ENCODE data around the gene KRTAP3-2.

KRTAP3-2 gene

DNA sequence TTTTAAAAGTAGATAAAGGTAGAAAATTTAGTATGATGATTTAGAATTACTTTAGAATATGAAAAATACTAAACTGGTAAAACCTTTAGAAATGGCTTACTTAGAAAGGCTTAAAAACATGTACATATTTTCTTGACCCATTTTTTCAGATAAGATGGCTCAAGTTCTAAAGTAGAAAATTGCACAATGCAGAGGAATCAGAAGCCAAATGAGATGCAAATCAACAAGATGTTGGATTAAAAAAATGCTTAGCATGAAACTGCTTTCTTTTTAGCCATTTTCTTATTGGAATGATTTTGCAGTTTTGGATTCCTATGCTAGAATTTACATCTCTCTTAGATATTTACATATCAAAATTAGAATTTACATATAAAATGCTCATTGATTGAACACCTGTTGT lies 10.7 kb upstream of the KRTAP3-2 start:
- peak; percentile 33 for DNase-seq (ENCODE audit: low read depth)

DNA sequence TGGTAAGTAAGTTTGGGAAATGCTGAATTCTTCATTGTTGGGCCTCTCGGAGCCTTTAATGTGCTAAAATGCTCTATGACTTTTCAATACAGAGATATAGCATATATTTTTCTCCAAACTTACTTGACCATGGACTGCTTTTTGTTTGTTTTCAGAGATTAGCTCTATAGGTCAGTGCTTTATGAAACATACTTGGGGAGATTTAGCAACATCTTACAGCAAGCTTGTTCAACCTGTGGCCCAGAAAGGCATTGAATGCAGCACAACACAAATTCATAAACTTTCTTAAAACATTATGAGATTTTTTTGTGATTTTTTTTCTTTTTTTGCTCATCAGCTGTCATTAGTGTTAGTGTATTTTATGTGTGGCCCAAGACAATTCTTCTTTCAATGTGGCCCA lies 10.2 kb upstream of the KRTAP3-2 start:
- no peak for DNase-seq (ENCODE audit: low read depth)

DNA sequence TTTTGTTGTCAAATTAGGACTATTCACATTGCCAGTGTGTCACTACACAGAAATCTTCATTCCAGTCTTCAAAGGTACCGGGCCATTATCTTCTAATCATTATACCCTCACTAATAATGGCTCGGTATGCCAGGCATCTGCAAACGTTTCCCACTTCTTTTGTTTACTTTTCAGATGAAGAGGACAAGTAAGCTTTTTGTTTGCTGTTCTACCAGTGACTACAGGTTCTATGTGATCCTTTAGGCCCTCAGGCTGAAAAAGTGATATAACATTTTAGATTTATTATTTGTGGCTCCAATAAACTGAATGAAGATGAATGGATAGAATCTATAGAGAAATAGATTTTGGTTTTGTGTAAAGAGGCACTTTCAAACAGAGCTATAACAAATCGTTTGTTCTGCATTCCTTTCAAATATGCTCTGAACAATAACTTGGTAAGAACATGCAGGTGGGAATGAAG lies 9.6 kb upstream of the KRTAP3-2 start:
- no peak for DNase-seq (ENCODE audit: low read depth)

DNA sequence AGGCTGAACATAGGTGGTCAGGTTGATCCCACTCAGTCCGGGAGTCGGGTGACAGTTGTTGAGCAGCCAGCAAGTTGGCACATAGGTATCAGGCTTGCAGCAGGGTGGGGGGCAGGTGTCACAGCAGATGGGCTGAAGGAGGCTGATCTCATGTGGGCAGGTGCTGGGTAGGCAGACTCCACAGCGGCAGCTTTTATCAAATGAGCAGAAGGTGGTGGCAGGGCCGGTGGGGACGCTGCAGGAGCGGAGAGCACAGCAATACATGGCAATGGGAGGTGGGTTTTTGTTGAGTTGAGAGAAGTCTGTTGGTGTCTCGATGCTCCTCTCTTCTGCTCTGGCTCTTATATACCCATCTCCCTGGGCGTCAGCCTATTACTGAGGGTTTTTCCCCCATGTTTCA lies 9.1 kb upstream of the KRTAP3-2 start, which contains the start of gene KRTAP3-1:
TSS of gene KRTAP3-1 (minus strand) at position 318 of the 400 bp plus-strand sequence. CDS start at position 264, 54 bp downstream.
- DNase-seq (ENCODE audit: low read depth), result no peak

DNA sequence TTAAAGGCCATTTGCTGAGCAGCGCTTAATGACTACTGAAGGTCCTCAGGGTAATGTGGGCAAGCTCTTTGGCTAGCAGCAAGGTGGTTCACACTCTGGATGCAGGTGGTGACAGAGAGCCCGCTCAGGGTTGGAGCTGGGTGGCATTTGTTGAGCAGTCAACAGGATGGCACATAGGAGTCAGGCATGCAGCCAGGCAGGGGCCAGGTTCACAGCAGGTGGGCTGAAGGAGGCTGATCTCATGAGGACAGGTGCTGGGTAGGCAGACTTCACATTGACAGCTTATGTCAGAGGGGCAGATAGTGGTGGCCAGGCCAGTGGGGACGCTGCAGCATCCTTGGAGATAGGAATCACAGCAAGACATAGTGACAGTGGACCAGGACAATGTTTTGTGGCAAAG lies 4.7 kb upstream of the KRTAP3-2 start:
- DNase-seq (ENCODE audit: low read depth), result no peak

DNA sequence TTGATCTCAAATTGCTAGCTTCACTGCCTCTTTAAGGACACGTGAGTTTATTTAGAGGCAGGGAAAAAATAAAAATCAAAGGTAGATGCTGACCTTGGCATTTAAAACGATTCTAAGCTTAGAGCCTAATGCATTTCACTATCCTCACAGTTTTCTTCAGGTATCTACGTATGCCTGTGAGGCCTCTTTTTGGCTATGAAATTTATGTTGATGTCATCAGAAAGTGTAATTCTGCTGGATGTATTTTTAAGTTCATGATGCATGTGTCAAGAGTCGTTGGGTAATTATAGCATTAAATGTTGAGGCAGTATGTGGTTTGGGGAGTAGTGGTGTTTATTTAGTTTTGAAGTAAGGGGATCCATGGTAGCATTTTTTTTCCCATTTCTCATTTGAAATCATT lies 4.2 kb upstream of the KRTAP3-2 start:
- no peak for DNase-seq (ENCODE audit: low read depth)

DNA sequence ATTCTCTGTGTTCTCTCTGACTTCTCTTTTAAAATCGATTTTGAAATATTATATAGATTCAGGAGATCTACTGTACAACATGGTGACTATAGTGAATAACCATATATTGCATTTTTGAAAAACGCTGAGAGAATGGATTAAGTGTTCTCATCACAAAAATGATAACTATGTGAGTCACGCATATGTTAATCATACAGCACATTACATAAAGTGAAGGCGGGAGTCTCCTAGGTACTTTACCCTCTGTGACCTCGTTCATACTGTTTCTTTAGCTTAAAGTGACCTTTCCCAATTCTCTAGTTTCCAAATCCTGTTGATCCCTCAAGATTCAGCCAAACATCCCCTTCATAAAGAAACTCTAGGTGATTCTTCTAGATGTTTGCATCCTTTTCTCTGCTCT lies 3.1 kb upstream of the KRTAP3-2 start:
- DNase-seq (ENCODE audit: low read depth), result no peak

DNA sequence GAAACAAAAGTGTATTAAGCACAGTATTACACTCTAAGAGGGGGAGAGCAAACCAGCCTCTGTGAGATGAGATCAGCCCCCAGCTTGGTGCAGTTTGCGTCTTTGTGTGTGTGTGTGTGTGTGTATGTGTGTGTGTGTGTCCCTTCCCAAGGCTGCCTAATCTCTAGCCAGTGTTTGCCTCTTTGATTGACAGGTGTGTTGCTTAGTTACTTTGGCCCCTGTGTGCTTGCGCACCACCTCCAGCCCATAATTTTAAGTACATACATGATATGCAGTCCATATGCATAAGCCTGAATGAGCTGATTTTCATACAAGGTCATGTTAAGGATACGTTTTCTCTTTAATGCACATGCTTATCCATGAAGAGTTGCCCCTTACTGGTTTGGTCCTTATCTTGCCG lies 2.1 kb upstream of the KRTAP3-2 start:
- no peak for DNase-seq (ENCODE audit: low read depth)

DNA sequence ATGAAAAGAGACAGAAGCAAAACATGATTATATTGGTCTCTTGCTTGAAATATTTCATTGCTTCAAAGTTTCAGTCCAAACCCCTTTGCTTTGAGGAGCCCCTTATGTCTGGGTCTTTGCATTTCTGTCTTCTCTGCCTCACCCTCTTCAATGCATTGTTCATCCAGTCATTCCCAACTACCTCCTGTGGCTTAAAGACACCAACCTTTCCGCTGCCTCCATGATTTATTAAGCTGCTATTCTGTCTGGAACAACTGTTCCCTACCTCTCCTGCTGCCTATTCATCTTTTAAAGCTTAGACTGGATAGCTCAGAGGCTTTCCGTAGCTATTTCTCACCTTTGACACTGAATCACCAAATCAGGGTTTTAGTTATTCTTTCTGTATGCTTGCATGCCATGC lies 2.3 kb downstream of the KRTAP3-2 start:
- no peak for DNase-seq (ENCODE audit: low read depth)

DNA sequence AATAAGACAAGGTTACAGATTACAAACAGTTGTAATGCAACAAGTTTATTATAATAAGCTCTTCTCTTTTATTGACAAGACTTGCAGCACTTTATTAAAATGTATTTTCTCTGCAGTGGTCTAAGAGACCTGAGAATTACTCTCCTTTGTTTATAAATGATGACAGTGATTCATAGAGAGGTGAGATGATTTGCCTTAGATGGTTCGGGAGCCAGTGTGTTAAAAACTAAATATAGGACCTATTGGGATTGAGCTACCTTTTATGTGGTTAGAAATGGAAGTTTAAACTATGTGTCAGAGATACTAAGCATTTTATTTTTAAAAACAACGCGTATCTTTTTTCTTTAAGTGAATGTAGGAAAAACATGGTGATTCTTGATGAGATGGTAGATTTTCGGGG lies 2.9 kb downstream of the KRTAP3-2 start:
- no peak for DNase-seq (ENCODE audit: low read depth)

DNA sequence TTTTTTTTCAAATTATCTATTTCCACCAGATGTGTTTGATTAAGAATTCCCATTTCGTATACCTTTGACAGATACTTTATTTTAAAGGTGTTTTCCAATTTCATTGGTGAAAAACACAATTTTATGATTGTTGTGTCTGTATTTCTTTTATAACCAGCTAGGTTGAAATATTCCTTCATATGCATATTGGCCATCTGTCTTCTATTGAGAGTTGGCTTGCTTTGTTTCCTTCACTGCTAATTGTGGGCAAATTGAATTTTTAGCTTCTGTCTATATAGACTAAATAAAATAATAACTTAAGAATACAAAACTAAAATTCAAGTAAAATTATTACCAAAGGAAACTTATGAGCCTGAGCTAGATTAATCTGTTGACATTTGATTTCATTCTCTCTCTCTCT lies 4.6 kb downstream of the KRTAP3-2 start:
- no peak for DNase-seq (ENCODE audit: low read depth)

DNA sequence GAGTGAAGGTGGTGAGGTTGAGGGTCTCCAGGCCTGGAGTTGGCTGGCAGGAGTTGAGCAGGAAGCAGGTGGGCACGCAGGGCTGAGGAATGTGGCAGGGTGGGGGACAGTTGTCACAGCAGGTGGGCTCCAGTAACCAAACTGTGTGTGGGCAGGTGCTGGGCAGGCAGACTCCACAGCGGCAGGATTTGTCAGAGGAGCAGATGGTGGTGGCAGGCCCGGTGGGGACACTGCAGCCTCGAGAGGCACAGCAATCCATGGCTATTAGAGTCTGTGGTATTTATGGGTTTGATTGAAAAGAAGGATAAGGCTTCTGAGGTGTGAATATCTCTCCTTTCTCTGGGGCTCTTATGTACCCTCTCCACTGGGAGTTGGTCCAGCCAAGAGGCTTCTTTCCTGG lies 5.9 kb downstream of the KRTAP3-2 start, which contains the start of gene KRTAP3-3:
TSS of gene KRTAP3-3 (minus strand) at position 326 of the 400 bp plus-strand sequence. CDS start at position 259, 67 bp downstream.
- no peak for DNase-seq (ENCODE audit: low read depth)

DNA sequence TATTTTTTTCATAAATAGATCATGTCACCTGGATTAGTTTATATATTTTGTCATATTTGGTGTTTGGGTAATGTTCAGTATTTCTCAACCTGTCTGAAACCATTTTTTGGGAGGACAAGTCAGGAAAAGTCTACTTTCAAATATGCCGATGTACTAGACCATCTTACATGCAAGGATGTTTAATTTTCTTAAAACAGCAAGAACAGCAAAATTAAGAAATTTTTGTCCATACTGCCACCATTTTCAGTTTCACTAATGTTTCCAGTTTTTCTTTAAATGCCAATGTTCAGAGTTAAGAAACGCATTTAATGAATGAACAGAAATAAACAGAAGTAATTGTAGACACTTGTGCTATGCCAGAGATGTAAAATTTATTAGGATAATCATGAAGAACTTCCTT lies 6.6 kb downstream of the KRTAP3-2 start:
- DNase-seq (ENCODE audit: low read depth), result no peak

DNA sequence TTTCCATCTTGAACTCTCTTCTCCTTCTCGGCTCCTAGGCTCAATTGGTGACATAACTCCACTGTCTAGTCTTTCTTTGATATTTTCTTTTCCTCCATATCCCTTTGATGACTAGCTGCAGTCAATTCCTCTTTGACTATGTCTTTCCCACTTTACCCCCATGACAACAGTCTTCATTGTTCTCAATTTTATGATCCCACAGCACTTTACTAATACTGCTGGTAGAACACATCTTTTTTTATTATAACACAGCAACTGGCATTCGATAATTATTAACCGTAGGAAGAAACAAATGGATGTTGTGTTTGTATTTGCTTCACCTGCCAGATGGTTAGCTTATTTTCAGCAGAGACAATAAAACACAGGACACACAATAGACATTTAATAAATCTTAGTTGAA lies 7.0 kb downstream of the KRTAP3-2 start:
- no peak for DNase-seq (ENCODE audit: low read depth)

DNA sequence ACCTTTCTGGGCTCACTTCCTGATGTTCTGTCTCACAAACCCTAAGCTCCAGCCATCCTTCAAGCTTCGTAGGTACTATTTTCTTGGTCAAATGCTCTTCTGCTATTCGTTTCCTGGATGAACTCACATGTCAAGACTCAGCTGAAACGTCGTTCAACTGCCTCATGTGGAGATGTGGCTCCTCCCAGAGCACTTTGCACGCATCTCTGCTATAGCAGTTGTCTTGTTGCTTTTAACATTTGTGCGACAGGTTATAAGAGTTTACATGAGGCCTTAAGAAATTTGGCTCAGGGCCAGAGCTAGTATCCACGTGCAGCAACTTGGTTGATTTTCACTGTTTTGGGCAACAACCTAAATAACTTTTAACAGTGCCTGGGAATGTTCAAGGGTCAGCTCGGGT lies 12.8 kb downstream of the KRTAP3-2 start:
- DNase-seq (ENCODE audit: low read depth), result no peak

DNA sequence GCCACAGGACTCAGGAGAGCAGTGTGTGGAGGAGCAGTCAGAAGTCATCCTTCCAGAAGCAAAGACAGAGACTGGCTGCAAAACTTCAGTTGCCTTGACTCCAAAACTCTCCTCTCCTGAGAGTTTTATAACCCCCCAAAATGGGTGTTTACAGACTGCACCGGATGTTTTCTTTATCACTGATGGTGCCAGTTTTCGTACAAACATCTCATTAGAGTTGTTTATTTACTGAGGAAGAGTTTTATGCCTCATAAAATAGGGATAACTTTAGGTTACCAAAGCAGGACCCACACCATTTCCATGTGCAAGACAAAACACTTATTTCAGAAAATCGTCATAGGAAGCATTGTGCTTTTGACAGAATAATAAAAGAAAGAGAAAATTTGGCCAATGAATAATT lies 15.5 kb downstream of the KRTAP3-2 start, which contains the start of gene KRT40:
TSS of gene KRT40 (minus strand) at position 101 of the 400 bp plus-strand sequence. CDS start at position 48, 53 bp downstream.
- DNase-seq (ENCODE audit: low read depth), result no peak

DNA sequence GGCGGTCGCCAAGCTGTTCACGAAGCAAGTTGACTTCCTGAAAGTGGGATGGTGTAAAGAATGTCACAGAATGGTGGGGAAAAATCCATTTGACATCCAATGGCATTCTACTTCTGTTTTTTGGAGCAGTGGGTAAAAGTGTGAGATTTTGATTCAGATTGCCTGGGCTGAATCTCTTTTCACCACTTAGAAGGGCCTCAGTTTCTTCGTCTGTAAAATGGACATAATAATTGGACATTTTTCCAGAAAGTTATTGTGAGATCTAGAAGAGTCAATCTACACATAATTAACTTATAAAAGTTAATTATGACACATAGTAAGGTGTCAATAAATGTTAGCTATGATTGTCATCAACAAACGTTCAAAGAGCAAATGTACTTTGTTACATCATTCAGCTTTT lies 18.6 kb downstream of the KRTAP3-2 start:
- DNase-seq (ENCODE audit: low read depth), result no peak

DNA sequence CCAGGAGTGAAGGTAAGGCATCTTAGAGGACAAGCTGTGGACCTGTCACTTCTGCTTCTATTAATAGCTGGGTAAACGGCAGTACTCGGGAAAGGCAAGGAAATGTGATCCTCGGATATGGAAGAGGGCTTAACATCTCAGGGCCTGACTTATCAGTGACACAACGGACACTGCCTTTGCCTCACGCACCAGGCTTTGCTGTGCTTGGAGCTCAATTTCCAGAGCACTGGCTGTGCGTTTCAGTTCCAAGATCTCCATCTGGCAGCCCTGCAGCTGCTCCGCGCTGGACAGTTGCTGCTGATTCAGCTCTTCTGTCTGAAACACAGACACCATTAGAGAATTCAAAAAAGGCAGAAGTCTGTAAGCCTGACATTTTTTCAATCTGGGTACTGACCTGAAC lies 19.1 kb downstream of the KRTAP3-2 start:
- peak; percentile 52 for DNase-seq (ENCODE audit: low read depth)

DNA sequence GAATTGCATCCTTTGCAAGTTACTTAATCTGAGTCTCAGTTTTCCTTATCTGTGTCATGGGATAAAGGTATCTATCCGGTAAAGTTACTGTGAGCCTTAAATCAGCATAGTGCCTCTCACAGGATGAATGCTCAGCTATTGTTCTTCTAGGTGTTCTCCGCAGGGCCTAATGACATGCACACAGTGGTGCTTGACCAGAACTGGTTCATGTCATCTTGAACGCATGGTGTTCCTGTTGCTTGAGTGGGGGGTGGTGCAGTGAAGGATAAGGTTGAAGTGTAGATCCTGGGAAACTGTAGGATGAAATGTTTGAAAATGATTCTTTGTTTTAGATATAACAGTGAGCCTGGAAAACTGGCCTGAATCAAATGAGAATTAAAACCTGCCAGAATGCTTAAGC lies 19.6 kb downstream of the KRTAP3-2 start:
- no peak for DNase-seq (ENCODE audit: low read depth)

DNA sequence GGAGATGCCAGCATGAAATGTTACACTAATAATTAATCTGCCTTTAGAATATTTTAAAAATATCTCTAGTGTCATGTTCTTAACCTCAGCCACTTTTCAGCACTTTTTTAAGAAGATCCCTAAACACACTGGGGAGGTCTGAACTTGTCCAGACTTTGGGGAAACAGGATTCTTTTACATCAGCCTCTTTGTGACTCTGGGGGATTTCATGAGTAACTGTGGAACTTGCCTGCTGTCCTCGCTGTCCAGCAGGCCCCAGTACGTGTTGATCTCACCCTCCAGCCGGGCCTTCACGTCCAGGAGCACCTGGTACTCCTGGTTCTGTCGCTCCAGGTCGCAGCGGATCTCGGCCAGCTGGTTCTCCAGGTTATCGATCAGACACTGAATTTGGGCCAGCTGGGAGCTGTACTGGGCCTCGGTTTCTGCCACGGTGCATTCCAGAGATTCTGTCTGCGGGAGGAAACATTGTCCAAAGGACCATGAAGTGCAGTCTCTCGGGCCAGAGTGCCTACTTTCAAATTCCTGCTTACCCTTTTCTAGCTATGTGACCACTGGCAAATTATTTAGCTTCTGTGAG lies 21.0 kb downstream of the KRTAP3-2 start:
- DNase-seq (ENCODE audit: low read depth), result no peak

DNA sequence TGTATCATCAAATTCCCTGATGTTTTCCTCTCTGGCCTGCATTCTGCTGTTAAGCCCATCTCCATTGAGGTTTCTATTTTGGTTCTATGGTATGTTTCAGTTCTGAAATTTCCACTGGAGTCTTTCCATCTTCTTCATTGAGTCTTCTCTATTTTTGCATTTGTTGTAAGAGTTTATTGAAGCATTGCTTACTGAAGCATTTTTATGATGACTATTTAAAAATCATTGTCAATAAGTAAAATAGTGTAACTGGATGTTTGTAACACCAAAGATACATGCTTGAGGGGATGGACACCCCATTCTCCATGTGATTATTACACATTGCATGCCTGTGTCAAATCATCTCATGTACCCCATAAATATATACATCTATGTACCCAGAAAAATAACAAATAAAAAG lies 24.2 kb downstream of the KRTAP3-2 start:
- no peak for DNase-seq (ENCODE audit: low read depth)

DNA sequence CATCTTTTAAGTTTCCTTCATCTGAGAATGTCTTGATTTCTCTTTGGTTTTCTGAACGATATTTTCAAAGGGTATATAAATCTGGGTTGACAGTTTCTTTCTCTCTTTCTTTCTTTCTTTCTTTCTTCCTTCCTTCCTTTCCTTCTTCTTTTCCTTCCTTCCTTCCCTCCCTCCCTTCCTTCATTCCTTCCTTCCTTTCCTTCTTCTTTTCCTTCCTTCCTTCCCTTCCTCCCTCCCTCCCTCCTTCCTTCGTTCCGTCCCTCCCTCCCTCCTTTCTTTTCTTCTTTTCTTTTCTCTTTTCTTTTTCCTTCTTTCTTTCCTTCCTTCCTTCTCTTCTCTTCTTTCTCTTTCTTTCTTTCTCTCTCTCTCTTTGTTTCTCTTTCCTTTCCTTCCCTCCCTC lies 25.3 kb downstream of the KRTAP3-2 start:
- no peak for DNase-seq (ENCODE audit: low read depth)

DNA sequence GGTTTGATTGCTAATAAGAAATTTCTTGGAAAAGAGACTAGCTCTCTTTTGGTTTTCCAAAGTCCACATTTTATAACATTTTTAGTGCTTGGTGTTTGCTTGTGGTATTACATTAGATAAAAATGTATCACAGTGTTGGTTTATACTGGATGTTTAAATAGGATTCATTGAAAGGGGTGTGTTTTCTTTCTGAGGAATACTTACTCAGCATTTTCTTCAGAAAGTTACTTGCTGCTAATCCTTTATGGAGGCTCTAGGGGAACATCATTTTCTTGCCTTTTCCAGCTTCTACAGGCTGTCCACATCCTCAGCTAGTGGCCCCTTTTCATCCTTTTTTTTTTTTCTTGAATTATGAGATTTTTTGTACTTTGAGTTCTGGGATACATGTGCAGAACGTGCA lies 32.1 kb downstream of the KRTAP3-2 start:
- DNase-seq (ENCODE audit: low read depth), result no peak

DNA sequence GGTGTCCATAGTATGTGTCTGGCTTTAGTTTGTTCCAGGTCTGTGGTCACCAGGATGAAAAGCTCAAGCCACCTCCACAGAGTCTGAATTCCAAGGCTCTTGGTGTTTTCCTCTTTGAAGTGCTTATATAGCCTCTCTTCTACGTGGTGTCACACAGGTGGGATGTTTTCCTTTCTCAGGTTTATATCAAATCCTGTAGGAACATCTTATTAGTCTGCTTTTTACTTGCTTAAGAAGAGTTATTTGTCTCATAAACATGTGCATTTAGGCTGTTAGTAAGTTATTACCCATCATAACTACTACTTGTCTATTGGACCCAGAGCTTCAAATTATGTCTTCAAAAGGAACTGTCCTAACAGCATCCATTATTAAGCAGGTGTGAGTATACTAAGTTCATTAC lies 32.9 kb downstream of the KRTAP3-2 start, which contains the start of gene KRT39:
TSS of gene KRT39 (minus strand) at position 101 of the 400 bp plus-strand sequence. CDS start at position 9, 92 bp downstream.
- no peak for DNase-seq (ENCODE audit: low read depth)

Data from fibroblast of gingiva (primary cell).